Erythroblast (primary cell): Measurements from ENCODE around the gene DGLUCY.

Experiments
- GATA1 ChIP-seq: IDR thresholded peaks from 2 replicates; pipeline ENCODE4 v1.6.1; 2011; ENCODE audit warnings: low read depth, mild to moderate bottlenecking, control low read depth, low read length, moderate library complexity
- POLR2A ChIP-seq: IDR thresholded peaks from 2 replicates; pipeline ENCODE4 v1.6.1; 2011; ENCODE audit warnings: mild to moderate bottlenecking, low read length

DNA sequence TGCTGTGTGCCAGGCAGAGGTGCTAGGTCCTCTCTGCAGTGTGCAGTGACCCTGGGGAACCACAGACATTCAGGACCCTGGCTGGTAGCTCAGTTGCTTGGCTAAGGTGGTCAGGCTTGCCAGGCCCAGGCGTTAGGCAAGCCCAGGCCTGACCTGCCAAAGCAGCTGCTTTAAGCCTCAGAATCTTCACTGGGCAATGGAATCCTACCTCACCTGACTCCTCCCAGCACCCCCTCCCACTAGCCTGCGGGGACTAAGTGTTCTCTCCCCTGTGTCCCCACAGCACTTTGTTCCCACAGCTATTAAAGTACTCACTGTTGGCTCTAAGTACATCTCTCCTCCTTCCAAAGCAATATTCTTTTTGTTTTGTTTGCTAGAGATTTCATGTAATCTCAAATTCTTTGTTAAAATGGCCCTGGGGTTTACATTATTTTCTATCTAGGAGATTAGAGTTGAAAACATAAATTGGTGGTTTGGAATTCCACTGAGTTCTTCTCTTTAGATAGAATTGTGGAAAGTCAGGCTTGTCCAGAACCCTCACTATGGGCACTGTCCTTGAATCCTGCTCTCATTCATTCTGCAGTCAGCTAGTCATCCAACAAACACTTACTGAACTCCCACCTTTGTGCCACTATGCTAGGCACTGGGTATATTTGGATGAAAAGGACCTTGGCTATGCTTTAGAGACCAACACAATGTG lies 44.4 kb downstream of the DGLUCY start:
- TF ChIP-seq POLR2A, result no peak
- no peak for TF ChIP-seq GATA1
